Measurements from ENCODE around the gene SWAP70.

DNA sequence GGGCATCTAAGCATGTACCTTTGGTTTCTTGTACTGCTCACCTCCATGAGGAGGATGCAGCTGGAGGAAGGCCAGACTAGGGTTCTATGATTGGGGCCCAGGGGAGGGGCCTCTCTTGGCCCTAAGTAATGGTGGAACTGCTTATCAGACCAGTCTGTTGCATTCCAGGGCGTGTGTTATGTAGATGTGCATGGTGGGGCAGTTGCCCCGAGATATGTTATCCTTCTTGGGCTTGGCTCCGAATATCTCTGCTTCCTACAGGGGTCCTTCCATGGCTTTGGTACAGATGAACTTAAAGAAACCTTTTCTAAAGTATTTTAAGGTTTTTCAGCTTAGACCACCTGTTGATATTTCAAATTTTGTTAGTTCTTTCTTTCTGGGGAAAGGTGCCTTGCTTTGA, 126.0 kb downstream of the SWAP70 start:
- TF ChIP-seq, protein P1, sequence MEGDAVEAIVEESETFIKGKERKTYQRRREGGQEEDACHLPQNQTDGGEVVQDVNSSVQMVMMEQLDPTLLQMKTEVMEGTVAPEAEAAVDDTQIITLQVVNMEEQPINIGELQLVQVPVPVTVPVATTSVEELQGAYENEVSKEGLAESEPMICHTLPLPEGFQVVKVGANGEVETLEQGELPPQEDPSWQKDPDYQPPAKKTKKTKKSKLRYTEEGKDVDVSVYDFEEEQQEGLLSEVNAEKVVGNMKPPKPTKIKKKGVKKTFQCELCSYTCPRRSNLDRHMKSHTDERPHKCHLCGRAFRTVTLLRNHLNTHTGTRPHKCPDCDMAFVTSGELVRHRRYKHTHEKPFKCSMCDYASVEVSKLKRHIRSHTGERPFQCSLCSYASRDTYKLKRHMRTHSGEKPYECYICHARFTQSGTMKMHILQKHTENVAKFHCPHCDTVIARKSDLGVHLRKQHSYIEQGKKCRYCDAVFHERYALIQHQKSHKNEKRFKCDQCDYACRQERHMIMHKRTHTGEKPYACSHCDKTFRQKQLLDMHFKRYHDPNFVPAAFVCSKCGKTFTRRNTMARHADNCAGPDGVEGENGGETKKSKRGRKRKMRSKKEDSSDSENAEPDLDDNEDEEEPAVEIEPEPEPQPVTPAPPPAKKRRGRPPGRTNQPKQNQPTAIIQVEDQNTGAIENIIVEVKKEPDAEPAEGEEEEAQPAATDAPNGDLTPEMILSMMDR (IDR thresholded peaks at IDR 0.05), result no peak
- TF ChIP-seq POLR2A (IDR thresholded peaks at IDR 0.05), result no peak
